Measurements from ENCODE around the gene ANKMY1. TPM values are rescaled to one million over a fixed set of nuclear protein-coding genes. Genes with fewer than 3 reads are reported as not detected.

The ANKMY1 gene
- total RNA-seq, 1 donor from 2014 or later: 8.9 TPM

DNA sequence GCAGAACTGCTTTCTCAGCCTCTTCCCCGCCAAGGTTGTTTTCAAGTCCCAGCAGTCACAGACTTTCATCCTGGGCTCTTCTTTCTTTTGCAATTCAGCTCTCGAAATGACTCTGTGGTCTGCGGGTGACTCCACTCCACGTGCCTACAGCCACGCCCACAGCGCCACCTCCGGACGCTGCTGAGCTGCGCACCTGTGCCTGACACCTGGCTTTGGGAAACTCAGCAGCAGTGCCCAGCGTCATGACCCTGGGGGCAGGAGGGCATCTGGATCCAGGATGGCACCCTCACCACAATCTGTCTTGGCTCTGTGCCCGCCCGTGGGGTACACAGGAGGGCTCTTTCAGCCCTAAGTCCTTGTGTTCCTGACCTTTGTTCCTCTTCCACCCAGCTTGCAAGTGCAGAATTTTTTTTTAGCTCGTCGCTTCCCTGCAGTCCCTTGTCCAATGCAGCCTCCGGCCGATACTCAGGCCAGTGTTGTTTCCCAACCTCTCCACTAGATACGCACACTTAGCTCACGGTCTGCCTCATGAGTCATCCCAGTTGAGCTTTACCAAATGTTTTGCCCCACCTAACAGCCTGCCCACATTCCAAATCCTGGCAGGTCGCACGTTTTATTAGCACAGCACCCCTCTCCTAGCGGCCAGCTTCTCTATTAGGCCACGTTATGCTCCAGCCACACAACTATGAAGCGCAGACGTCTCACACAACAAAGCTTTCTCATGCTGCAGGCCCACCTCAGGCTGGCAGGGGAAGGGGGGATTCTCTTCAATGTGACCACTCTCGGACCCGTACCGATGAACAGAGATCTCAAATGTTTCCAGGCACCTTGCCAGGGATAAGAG, 22.2 kb upstream of the ANKMY1 start:
- peak; percentile 74 for ATAC-seq

DNA sequence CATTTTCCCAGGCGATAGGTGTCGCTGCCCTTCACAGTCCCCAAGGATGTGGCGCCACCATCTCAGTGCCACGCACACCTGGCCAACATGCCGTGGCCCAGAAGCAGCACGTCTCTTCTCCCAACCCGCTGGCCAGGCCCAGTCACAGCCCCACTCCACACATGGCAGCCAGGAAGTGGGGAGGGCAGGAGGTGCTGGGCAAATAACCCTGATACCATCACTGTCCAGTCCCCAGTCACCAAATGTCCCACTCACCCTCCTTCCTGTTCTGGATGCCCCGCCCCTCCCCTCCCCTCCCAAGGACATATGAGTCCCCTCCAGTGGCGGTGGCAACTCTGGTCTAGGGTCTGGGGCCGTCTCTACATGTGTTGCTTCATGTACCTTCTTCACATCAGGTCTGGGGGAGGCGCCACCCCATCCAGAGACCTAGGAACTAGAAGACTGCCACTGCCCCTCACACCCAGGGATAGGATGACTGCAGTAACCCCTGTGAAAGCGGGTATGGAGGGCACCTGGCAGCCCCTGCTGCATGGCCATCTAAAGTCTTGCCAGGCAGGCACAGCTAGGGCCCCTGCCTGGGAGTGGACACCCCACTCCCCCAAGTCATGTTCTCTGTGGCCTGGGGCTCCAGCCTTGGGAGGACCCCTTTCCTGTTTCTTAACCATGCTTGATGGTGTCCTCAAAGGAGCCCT, 21.4 kb upstream of the ANKMY1 start:
- no peak for ATAC-seq

- no peak for ATAC-seq
Measured at GRCh38 chr2:240578488-240578887, 20.7 kb upstream of the ANKMY1 start.

GRCh38 chr2:240578110-240578450, 20.3 kb upstream of the ANKMY1 start:
- ATAC-seq: no peak

DNA sequence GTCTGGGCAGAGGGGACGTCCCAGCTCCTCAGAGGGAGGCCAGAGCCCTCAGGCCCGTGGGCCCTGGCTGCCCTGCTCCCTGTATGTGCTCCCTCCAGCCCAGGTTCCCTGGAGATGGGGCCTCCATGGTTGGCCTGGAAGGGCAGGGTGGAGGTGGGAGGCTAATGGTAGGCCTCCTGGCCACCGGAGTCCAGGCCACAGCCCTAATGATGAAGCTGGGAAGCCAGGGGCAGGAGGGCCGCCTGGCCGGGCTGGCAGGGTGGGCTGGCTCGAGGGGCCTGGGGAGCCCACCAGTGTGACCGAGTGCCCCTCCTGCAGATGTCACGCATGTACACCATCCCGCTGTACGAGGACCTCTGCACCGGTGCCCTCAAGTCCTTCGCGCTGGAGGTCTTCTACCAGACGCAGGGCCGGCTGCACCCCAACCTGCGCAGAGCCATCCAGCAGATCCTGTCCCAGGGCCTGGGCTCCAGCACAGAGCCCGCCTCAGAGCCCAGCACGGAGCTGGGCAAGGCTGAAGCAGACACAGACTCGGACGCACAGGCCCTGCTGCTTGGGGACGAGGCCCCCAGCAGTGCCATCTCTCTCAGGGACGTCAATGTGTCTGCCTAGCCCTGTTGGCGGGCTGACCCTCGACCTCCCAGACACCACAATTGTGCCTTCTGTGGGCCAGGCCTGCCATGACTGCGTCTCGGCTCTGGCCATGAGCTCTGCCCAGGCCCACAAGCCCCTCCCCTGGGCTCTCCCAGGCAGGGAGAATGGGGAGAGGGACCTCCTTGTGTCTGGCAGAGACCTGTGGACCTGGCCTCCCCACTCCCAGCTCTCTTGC, 19.7 kb upstream of the ANKMY1 start:
- ATAC-seq: no peak

GRCh38 chr2:240576436-240577205, 18.8 kb upstream of the ANKMY1 start:
- no peak for ATAC-seq

- ATAC-seq: no peak
Measured at GRCh38 chr2:240576036-240576435, 18.2 kb upstream of the ANKMY1 start.

DNA sequence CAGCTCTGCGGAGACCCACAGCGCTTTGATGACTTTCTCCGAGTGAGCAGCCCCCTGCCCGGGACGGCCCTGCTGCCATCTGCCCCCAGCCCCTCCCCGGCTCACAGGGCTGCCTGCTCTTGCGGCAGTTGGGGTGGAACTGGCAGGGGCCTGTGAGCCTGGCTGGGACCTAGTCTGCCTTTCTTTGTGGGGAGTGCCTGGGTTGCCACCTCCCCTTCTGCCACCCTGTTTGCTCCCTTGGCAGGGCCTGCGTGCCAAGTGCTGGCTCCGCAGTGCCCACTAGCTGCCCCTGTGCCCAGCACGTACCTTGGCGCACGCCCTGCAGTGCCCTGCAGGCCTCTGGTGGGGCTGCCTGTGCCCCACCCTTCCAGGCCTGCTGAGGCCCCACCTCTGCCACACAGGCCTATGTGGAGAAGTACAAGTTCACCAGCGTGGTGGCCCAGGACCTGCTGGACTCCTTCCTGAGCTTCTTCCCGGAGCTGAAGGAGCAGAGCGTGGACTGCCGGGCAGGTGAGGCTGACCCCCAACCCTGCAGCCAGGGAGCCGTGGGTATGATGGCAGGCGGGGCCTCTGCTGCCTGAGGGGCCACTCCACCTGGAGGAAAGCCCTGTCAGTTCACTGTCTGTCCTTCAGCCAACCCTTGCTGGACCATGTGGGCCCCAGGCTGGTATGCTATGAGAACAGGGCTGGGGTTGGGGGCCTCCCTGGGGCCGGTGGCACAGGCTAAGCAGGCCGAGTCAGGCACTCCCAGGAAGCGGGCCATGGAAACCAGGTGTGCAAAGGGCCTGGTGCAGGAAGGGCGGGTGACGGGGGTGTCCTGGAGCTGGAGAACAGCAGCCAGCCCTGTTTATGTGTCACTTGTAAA, 17.5 kb upstream of the ANKMY1 start:
- peak; percentile 49 for ATAC-seq

GRCh38 chr2:240574386-240575100, 16.8 kb upstream of the ANKMY1 start:
- no peak for ATAC-seq

DNA sequence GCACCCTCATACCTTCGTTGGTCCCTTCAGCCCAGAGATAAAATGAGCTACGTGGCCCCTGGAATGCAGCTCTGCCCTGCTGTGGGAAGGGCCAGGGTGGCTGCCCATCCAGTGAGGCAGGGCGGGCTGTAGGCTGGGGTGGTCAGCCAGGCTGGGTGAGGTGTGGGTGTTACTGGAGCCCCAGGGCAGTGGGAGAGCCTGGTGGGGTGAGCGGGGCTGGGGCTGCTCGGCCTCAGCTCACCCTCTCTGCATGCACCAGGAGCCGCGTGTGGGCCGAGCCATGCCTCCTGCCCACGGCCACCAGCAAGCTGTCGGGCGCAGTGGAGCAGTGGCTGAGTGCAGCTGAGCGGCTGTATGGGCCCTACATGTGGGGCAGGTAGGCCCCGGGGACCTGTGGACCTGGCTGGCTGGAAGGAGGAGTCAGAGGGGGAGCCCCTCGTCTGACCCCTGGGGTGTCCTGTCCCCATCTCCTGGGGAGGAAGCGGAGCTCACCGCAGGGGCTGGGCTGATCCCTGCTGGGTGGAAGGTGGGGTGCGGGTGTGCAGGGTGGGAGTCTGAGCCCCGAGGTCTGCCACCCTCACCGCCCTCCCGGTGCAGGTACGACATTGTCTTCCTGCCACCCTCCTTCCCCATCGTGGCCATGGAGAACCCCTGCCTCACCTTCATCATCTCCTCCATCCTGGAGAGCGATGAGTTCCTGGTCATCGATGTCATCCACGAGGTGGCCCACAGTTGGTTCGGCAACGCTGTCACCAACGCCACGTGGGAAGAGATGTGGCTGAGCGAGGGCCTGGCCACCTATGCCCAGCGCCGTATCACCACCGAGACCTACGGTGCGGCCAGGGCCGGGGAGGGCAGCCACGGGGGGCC, 16.0 kb upstream of the ANKMY1 start:
- no peak for ATAC-seq

- ATAC-seq: no peak
Measured at GRCh38 chr2:240573071-240573515, 15.3 kb upstream of the ANKMY1 start.

DNA sequence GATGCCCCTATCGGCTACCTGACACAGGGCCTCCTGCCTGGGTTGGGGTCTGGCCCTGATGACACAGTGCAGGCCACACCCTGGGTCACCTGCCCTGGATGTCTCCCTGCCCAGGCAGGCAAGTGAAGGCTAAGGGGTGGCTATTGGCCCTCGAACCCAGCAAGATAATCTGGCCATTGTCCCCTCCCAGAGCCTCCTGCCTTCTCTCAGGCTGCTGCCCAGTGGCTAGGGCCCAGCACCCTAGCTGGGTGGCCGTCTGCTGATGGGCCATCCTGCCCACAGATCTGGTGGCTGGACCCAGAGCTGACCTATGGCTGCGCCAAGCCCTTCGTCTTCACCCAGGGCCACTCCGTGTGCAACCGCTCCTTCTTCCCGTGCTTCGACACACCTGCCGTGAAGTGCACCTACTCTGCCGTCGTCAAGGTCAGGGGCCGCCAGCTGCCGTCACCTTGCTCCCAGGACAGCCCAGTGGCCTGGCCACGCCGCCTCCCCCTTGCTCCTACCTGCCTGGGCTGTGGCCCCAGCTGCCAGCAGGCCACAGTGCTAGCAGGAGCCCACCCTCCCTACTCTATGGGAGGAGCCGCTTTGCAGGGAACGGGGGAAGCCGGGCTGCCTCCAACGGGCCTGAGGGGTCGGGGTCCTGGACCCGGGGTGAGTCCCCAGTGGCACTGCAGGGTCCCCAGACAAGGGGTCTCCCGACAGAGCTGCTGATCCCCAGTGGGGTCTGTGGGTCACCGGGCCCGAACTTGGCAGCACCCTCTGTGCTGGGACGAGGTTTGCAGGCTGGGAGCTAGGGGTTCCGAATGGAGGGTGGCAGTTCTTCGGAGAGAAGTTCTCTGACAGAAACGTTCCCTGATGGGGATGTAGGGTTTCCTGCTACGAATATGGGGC, 14.6 kb upstream of the ANKMY1 start:
- ATAC-seq: no peak

DNA sequence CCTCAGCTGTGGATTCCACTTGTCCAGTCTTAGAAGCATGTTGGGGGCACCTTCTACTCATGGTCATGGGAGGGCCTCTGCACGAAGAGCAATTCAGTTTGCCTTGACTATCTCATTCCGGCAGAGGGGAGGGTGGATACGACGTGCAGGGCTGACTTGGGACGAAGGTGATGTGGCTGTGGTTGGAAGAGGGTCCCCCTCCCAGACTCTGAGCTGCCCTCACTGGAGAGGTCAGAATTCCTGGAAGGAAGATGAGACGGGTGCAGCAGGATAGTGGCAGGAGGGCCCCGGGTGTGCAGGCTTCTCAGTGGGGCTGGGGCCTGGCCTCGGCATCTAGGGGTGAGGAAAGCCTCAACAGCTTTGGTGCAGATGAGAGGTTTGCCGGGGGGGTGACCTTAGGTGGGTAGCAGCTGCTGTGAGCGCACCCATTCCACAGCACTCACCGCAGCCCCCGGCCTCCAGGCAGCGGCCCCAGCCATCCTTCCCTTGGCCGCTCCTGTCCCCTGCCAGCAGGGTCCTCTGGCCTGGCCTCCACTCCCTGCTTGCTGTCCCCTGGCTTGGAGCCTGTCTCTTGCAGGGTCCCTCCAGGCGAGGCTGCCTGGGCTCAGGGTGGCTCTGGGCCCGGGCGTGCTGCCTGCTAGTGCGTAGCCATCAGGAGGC, 13.7 kb upstream of the ANKMY1 start:
- no peak for ATAC-seq

GRCh38 chr2:240570531-240571313, 12.9 kb upstream of the ANKMY1 start:
- no peak for ATAC-seq

DNA sequence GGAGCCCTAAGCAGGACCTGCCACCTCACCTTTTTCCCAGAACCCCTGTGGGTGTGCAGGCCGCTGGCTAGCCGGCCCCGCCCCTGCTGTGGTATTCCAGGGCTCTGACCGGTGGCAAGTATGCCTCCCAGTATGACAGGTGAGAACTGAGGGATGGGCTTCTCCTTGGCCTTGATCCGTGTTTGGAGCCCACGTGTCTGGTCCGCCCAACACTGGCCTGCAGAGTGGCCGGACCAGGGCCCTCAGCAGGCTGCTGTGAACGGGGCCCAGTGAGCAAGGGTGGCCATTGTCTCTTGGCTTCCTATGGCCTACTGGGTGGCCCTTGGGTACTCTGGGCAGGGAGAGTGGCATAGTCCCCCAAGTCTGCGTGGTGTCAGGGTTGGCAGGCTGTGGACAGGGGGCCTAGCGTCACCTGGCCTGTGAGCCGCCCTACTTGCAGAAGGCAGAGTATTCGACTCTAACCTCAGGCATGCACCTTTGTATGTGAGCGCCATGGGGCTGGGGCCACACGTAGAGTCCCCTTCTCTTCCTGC, 12.3 kb upstream of the ANKMY1 start:
- ATAC-seq: no peak

- no peak for ATAC-seq
Measured at GRCh38 chr2:240569523-240569997, 11.8 kb upstream of the ANKMY1 start.
